Transverse colon (tissue), 3 donors: ENCODE measurements around the gene OR7A17.

Source experiments
- CTCF ChIP-seq, 5 experiments: fragments of 200-600 bp in 3 of 5; fragments of 450-650 bp in 2 of 5; sonication (generic) in 3 of 5; IDR thresholded peaks; 1 replicate in 2 of 5; 2 replicates in 3 of 5; pipeline ENCODE4 v1.5.1; 2016 to 2017; ENCODE audit warnings: antibody characterized with exemption in 5 of 5, inconsistent platforms in 3 of 5, mild to moderate bottlenecking in 2 of 5, moderate library complexity in 1 of 5
- POLR2A ChIP-seq: fragments of 450-650 bp; IDR thresholded peaks from one replicate; pipeline ENCODE4 v1.6.1; 2016; ENCODE audit warnings: antibody characterized with exemption, mild to moderate bottlenecking, moderate library complexity

GRCh38 chr19:14848822-14849221 lies 37.1 kb downstream of the OR7A17 start, which contains the start of gene OR7A10:
- TF ChIP-seq CTCF (IDR thresholded peaks at IDR 0.05) (no peak), POLR2A (no peak)
